HG03135 (cell line): ENCODE results near the gene PSD4.

ENCODE experiments used
- ATAC-seq: cut with Tn5 transposase; IDR thresholded peaks from one replicate; pipeline ENCODE4 v1.9.1; 2021; ENCODE audit warnings: mild to moderate bottlenecking, moderate library complexity; ENCODE audit not compliant: unreplicated experiment

The PSD4 gene

DNA sequence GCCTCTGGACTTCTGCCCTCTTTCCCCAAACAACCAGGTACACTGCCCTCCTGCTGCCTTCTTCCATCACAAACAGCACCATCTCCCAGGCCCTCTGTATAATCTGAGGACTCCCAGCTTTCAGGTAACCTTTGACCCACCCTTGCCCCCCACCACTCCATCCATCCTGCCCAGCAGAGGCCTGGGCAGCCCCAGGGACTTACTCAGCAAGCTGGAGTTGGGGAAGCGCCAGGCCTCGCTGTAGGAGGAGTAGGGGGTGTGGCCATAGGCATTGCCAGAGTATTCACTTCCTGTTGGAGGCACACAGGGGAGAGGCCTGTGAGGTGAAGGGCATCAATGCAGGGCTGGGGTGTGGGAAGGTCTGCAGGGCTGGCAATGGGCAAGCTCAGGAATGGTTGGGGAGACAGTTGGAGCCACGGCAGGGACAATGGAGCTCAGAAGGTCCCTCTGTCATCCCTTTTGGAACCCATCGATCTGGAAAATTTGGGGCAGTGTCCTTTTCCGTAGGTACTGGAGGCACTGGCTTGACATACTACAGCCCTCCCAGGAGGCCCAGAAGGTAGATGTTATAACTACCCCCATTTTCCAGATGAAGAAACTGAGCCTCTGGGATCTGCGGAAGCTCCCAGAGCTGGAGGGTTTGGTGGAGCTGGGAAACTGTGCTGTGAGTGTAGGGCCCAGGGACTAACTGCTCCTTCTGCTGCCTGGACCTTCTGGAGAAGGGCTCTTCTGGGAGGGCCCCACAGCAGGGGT, 46.3 kb downstream of the PSD4 start:
- no peak for ATAC-seq

GRCh38 chr2:113220970-113221708, 47.4 kb downstream of the PSD4 start:
- ATAC-seq = no peak

GRCh38 chr2:113221846-113222245, 48.1 kb downstream of the PSD4 start:
- ATAC-seq = no peak

- ATAC-seq = no peak
Measured at GRCh38 chr2:113223813-113224212, 50.0 kb downstream of the PSD4 start.

DNA sequence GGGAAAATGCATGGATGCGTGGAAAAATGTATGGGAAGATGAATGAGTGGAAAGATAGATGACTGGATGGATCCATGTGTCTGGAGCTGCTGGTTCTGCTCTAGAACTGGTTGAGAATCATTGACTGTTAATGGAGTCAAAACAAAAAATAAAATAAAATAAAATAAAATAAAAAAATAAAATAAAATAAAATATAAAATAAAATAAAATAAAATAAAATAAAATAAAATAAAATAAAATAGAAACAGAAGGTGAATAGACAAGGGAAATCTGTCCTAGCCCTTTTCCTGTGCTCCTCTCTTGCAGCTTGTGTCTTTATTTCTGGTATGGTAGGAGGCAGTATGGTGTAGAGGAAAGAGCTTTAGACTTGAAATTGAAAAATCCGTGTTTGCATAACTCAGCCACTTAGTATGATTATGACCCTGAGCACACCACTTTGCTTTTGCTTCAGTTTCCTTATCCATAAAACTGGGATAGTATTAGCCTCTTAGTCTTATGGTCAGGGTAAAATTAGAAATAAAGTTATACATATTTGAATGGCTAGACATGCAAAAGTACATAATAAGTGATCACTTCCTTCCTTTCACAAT, 51.0 kb downstream of the PSD4 start:
- no peak for ATAC-seq

- no peak for ATAC-seq
Measured at GRCh38 chr2:113225263-113226259, 51.8 kb downstream of the PSD4 start.

GRCh38 chr2:113226462-113226861, 52.7 kb downstream of the PSD4 start:
- ATAC-seq = no peak

GRCh38 chr2:113227290-113227689, 53.5 kb downstream of the PSD4 start:
- no peak for ATAC-seq

GRCh38 chr2:113227698-113228097, 53.9 kb downstream of the PSD4 start:
- ATAC-seq = no peak

- no peak for ATAC-seq
Measured at GRCh38 chr2:113228351-113228750, 54.6 kb downstream of the PSD4 start.

- ATAC-seq = no peak
Measured at GRCh38 chr2:113228991-113229716, 55.4 kb downstream of the PSD4 start.

- no peak for ATAC-seq
Measured at GRCh38 chr2:113229795-113230194, 56.0 kb downstream of the PSD4 start.

DNA sequence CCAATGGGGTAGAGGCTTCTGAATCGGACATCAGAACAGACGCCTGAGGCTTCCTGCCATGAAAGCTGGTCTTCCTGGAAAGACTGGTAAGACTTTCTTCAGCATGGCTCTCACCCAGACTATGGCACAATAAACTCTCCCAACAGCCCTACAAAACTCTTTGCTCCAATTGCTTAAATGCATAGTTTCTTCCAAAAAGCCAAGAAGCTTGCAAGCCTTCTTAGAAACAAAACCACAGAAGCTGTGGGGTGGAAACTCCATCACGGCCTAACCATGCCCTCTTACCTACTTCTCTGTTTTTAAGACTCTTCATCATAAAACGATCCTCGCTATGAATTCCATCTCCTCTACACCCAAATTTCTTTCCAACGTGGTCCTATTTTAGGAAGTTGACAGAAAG, 56.8 kb downstream of the PSD4 start:
- no peak for ATAC-seq

- ATAC-seq = no peak
Measured at GRCh38 chr2:113231064-113231463, 57.3 kb downstream of the PSD4 start.

DNA sequence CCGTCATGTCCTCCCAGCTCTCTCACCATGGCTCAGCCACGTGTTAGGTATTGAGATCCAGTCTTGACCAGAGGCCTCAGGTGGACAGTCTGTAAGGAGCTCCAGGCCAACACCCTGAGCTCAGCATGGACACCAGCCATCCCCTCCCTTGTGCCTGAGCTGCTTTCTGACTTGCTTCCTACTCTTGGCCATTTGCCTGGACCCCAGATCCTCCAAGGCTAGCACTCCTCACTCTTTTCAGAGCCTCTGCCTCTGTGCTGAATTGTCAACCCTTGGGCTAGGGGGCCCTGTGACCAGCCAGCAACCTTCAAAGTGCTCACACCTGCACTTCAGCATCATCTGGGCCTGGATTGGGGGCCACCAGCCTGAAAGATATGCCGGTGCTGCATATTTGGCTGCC, 58.4 kb downstream of the PSD4 start:
- no peak for ATAC-seq

DNA sequence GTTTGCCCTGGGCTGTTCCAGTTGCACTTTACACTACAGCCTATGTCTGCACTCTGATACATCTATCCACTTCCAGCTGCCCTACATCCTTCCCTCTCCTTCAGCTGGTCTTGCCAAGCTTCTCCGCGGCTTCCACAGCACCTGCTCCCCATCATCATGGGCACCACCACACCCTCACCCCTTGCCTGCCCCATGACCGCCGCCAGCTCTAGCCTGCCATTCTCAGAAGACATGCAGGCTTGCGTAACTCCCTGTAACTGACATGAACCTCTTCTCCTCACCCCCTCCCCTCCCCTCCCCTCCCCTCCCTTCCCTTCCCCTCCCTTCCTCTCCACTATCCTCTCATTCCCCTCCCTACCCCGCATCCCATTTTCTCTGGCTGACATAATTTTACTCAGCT, 59.0 kb downstream of the PSD4 start:
- ATAC-seq = no peak

DNA sequence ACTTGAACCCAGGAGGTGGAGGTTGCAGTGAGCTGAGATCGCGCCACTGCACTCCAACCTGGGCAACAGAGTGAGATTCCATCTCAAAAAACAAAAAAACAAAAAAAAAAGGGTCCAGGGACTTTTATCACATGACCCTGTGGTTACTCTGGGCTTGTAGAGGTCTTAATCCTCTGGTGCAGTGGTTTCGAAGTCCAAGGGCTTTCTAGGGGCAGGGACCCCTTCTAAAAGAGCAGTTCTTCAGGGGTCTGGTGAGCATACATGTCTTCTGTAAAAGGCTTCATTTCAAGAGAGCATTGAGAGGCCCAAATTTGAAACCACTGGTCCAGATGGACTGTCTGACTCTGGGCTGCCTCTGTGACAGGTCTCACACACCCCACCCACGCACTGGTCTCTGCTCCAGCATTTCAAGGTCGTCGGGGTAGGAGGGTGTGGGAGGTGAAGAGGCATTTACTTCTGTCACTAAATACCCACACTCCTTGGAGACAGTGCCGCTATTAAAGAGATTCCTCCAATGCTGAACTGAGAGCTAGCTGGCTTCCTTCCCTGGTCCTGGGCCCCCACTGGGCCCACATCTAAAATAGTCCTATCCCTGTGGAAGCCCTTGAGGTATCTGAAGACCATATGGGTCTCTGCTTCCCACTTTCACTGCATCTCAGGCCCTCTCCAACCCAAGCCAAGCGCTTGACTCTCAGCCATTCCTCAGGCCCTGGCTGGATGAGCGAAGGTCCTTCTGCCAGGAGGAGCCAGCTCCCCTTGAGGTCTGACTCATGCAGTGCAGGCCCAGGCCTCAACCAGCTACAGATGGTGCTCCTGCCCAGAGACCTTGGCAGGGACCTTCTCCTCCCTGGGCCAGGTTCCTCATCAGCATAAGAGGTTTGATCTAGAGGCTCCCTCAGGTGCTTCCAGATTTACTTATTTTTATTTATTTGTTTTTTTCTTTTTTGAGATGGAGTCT, 60.1 kb downstream of the PSD4 start:
- ATAC-seq = no peak

GRCh38 chr2:113234721-113235346, 61.1 kb downstream of the PSD4 start:
- ATAC-seq = peak; percentile 19
